OCI-LY3 (cell line): ENCODE measurements around the gene ORC4.

ENCODE experiments used
- EZH2phosphoT487 ChIP-seq: fragments of 200-600 bp; shearing (Covaris generic); IDR thresholded peaks from 2 replicates; pipeline ENCODE4 v1.6.1; 2018; ENCODE audit warnings: antibody characterized with exemption, mixed run types, low read depth
- TF ChIP-seq, protein P1 (sequence below): fragments of 200-600, 300-600 bp; sonication (generic); IDR thresholded peaks from 2 replicates; pipeline ENCODE4 v1.5.1; 2014; ENCODE audit warnings: antibody characterized with exemption, low read length, low read depth

GRCh38 chr2:148039783-148040182, 19.2 kb upstream of the ORC4 start:
- TF ChIP-seq, protein P1, sequence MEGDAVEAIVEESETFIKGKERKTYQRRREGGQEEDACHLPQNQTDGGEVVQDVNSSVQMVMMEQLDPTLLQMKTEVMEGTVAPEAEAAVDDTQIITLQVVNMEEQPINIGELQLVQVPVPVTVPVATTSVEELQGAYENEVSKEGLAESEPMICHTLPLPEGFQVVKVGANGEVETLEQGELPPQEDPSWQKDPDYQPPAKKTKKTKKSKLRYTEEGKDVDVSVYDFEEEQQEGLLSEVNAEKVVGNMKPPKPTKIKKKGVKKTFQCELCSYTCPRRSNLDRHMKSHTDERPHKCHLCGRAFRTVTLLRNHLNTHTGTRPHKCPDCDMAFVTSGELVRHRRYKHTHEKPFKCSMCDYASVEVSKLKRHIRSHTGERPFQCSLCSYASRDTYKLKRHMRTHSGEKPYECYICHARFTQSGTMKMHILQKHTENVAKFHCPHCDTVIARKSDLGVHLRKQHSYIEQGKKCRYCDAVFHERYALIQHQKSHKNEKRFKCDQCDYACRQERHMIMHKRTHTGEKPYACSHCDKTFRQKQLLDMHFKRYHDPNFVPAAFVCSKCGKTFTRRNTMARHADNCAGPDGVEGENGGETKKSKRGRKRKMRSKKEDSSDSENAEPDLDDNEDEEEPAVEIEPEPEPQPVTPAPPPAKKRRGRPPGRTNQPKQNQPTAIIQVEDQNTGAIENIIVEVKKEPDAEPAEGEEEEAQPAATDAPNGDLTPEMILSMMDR, result no peak
- no peak for TF ChIP-seq EZH2phosphoT487
